ENCODE measurements around the gene DEDD. TPM values are rescaled to one million over a fixed set of nuclear protein-coding genes. Genes with fewer than 3 reads are reported as not detected.
"Not testable (repeated sequence)": the region's sequence is repeated elsewhere in the genome, so short reads cannot be mapped to it uniquely, and the experiment has no call there.

DEDD gene
- total RNA-seq, 2 experiments from 2014 or later, result 35.5 to 36.6 TPM

DNA sequence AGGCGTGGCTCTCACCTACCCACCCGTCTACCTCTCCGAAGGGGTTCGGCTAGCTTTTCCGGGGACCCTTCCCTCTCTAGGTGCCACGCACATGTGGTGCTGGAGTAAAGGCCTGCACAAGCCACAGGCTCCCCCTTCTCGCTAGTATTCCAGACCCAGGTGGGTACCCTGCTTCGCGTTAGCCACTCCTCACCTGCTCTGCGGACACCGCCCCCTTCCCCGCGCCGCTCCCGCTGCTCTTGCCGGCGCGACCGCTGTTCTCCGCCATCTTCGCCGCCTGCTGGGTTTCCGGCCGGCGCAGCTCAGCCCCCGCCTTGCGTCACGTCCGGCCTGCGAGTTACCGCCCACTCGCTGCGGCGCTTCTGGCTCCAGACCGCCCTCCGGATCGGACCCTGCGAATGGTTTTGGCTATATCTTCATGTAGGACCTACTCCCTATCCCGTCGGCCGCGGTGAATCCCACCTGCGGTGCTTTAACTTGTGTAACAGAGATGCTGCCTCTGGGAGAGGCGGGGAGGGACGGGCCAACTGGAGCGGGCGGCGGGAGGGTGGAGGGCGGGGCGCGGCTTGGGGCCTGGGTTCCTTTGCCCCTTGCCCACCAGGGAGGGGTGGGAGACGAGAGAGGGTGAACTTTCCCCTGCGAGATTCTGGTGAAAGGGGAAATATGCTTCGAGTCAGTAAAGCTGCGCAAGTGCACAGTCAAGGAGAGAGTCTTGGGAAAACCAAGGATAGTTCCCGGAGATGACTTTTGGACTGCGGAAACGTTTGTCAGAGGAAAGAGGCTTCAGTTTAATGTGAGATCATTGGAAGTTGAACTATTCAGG, 14.5 kb downstream of the DEDD start, which contains the start of the genes NIT1 and PFDN2:
Gene NIT1, plus strand, starts transcription at position 347 of the 823 bp plus-strand sequence. Its CDS starts 72 bp downstream, at position 419.
Gene PFDN2, minus strand, starts transcription at position 279 of the 823 bp plus-strand sequence. Its CDS starts 11 bp downstream, at position 268.
- peak within 1 kb of the TSS; percentile 81 to 91 for H3K27ac ChIP-seq (ENCODE audit: low read depth in 1 of 2, low read length in 2 of 2)
- peak; percentile 71 for ATAC-seq (ENCODE audit: poor library complexity)
- TF ChIP-seq CTCF (IDR thresholded peaks at IDR 0.05), result no peak
- H3K4me1 ChIP-seq (ENCODE audit: insufficient read depth, low read length), result peaks cover 53% of the 10 kb centered on the region
- no peaks in the 10 kb centered on the region for H3K27me3 ChIP-seq (ENCODE audit: control insufficient read depth in 1 of 2, insufficient read depth in 2 of 2, low read length in 2 of 2)
- DNase-seq, result peak; percentile 65 to 93 (median 78)
- Mint-ChIP-seq H3K4me3 (peak within 1 kb of the TSS; percentile 97), H3K27ac (peak within 1 kb of the TSS; percentile 91), H3K27me3 (no peaks in the 10 kb centered on the region), H3K9me3 (no peaks in the 10 kb centered on the region), H3K36me3 (ENCODE audit: low read depth) (peaks cover 59% of the 10 kb centered on the region), H3K4me1 (ENCODE audit: low read depth) (peaks cover 67% of the 10 kb centered on the region)
- intact Hi-C loops (cut with DNase I, micrococcal nuclease), result loop anchor here (1.0 to 5.0 kb wide), 3 partner anchors 14 to 71 kb away; partner anchors contain the start of genes UFC1 (in 2 of the 2), DEDD (in 1 of the 2) and USF1 (in 1 of the 2)
- peak within 1 kb of the TSS; percentile 91 for H3K4me3 ChIP-seq (ENCODE audit: low read length)
- no peaks in the 10 kb centered on the region for H3K9me3 ChIP-seq (ENCODE audit: control insufficient read depth in 1 of 2, insufficient read depth in 1 of 2, low read length in 2 of 2)
- POLR2A ChIA-PET, result interaction anchor here (0.6 to 2.7 kb wide), 17 partner anchors 8 to 188 kb away, joined by 3 to 35 read pairs (median 5); partner anchors contain the start of genes ARHGAP30, DEDD, KLHDC9 and NDUFS2
- CTCF ChIA-PET, result interaction anchor here (0.6 to 3.3 kb wide), 9 partner anchors 13 to 280 kb away, joined by 3 to 12 read pairs (median 3); partner anchors contain the start of genes DEDD, KLHDC9, PPOX and USF1
- peaks cover 36% of the 10 kb centered on the region for H3K36me3 ChIP-seq (ENCODE audit: insufficient read depth, low read length)

- H3K4me3 ChIP-seq (ENCODE audit: low read length); ATAC-seq (ENCODE audit: poor library complexity); H3K9me3 Mint-ChIP-seq; DNase-seq; POLR2A ChIA-PET; CTCF ChIA-PET; H3K27me3 ChIP-seq (ENCODE audit: control insufficient read depth in 1 of 2, insufficient read depth in 2 of 2, low read length in 2 of 2); H3K9me3 ChIP-seq (ENCODE audit: control insufficient read depth in 1 of 2, insufficient read depth in 1 of 2, low read length in 2 of 2); H3K27me3 Mint-ChIP-seq; H3K27ac ChIP-seq (ENCODE audit: low read depth in 1 of 2, low read length in 2 of 2): not testable (repeated sequence)
- H3K4me1 Mint-ChIP-seq (ENCODE audit: low read depth), result peaks cover 81% of the 10 kb centered on the region
- intact Hi-C loops (cut with DNase I, micrococcal nuclease), result loop anchor here (5.0 kb wide), 2 partner anchors 36 to 69 kb away; partner anchors contain the start of genes UFC1 (in 2 of the 2) and USF1 (in 1 of the 2)
- H3K36me3 Mint-ChIP-seq (ENCODE audit: low read depth), result peaks cover 40% of the 10 kb centered on the region
- H3K36me3 ChIP-seq (ENCODE audit: insufficient read depth, low read length), result peaks cover 16% of the 10 kb centered on the region
- H3K4me3 Mint-ChIP-seq, result peak overlapping the region; percentile 97
- H3K4me1 ChIP-seq (ENCODE audit: insufficient read depth, low read length), result peaks cover 53% of the 10 kb centered on the region
- H3K27ac Mint-ChIP-seq, result peak overlapping the region; percentile 91
These were observed 16.5 kb downstream of the DEDD start for GRCh38 chr1:161115961-161116360.

GRCh38 chr1:161115132-161115711, 17.2 kb downstream of the DEDD start:
- POLR2A ChIA-PET, result no interaction called here
- peaks cover 36% of the 10 kb centered on the region for H3K36me3 Mint-ChIP-seq (ENCODE audit: low read depth)
- H3K27ac ChIP-seq (ENCODE audit: low read depth in 1 of 2, low read length in 2 of 2), result no peak overlapping the region
- H3K27me3 ChIP-seq (ENCODE audit: control insufficient read depth in 1 of 2, insufficient read depth in 2 of 2, low read length in 2 of 2), result no peaks in the 10 kb centered on the region
- DNase-seq, result peak in 3 of 14 experiments; percentile 11 to 38 (median 23)
- H3K36me3 ChIP-seq (ENCODE audit: insufficient read depth, low read length), result peaks cover 9% of the 10 kb centered on the region
- peak overlapping the region; percentile 97 for H3K4me3 Mint-ChIP-seq
- intact Hi-C loops (cut with DNase I, micrococcal nuclease), result loop anchor here (5.0 kb wide), 2 partner anchors 37 to 68 kb away; partner anchors contain the start of genes UFC1 (in 2 of the 2) and USF1 (in 1 of the 2)
- TF ChIP-seq CTCF (IDR thresholded peaks at IDR 0.05), result no peak
- H3K27ac Mint-ChIP-seq, result peak overlapping the region; percentile 91
- H3K4me1 Mint-ChIP-seq (ENCODE audit: low read depth), result peaks cover 79% of the 10 kb centered on the region
- no peak for ATAC-seq (ENCODE audit: poor library complexity)
- H3K9me3 ChIP-seq (ENCODE audit: control insufficient read depth in 1 of 2, insufficient read depth in 1 of 2, low read length in 2 of 2), result no peaks in the 10 kb centered on the region
- H3K4me1 ChIP-seq (ENCODE audit: insufficient read depth, low read length), result peaks cover 50% of the 10 kb centered on the region
- CTCF ChIA-PET, result no interaction called here
- H3K27me3 Mint-ChIP-seq, result no peaks in the 10 kb centered on the region
- no peaks in the 10 kb centered on the region for H3K9me3 Mint-ChIP-seq
- no peak overlapping the region for H3K4me3 ChIP-seq (ENCODE audit: low read length)

Measured in CD4-positive, alpha-beta T cell (primary cell).